COLO829 (cell line): Measurements from ENCODE around the gene DOCK10.

ENCODE experiments used
- DNase-seq: peaks from one replicate; pipeline ENCODE4 v3.0.0; 2012; ENCODE audit warnings: low spot score

Gene DOCK10

GRCh38 chr2:224776795-224777558, 265.3 kb downstream of the DOCK10 start:
- DNase-seq = no peak

- DNase-seq = no peak
These were observed 266.6 kb downstream of the DOCK10 start for GRCh38 chr2:224775647-224776046.

GRCh38 chr2:224774735-224775134, 267.5 kb downstream of the DOCK10 start:
- DNase-seq = no peak

- DNase-seq = no peak
These were observed 269.8 kb downstream of the DOCK10 start for GRCh38 chr2:224772494-224772893.

GRCh38 chr2:224769489-224769888, 272.8 kb downstream of the DOCK10 start:
- no peak for DNase-seq

- DNase-seq = no peak
These were observed 277.6 kb downstream of the DOCK10 start for GRCh38 chr2:224764565-224765236.

- DNase-seq = no peak
These were observed 284.2 kb downstream of the DOCK10 start for GRCh38 chr2:224757934-224758548.

GRCh38 chr2:224753743-224754540, 288.3 kb downstream of the DOCK10 start:
- no peak for DNase-seq

GRCh38 chr2:224751996-224752698, 290.1 kb downstream of the DOCK10 start:
- DNase-seq = no peak

GRCh38 chr2:224749136-224749535, 293.1 kb downstream of the DOCK10 start:
- DNase-seq = no peak

- no peak for DNase-seq
These were observed 294.5 kb downstream of the DOCK10 start for GRCh38 chr2:224747765-224748164.

GRCh38 chr2:224736227-224736626, 306.0 kb downstream of the DOCK10 start:
- no peak for DNase-seq

- no peak for DNase-seq
These were observed 307.3 kb downstream of the DOCK10 start for GRCh38 chr2:224734949-224735348.

- DNase-seq = no peak
These were observed 310.6 kb downstream of the DOCK10 start for GRCh38 chr2:224731665-224732064.

- DNase-seq = no peak
These were observed 312.8 kb downstream of the DOCK10 start for GRCh38 chr2:224729435-224729834.

- DNase-seq = no peak
These were observed 317.9 kb downstream of the DOCK10 start for GRCh38 chr2:224724331-224724730.

GRCh38 chr2:224723586-224724217, 318.6 kb downstream of the DOCK10 start:
- DNase-seq = no peak

- DNase-seq = no peak
These were observed 319.5 kb downstream of the DOCK10 start for GRCh38 chr2:224722770-224723169.

- DNase-seq = no peak
These were observed 320.0 kb downstream of the DOCK10 start for GRCh38 chr2:224722250-224722649.

- DNase-seq = no peak
These were observed 325.3 kb downstream of the DOCK10 start for GRCh38 chr2:224716921-224717320.

- DNase-seq = no peak
These were observed 326.1 kb downstream of the DOCK10 start, which contains the start of gene CCDC195 for GRCh38 chr2:224716201-224716600. TSS of gene CCDC195 (minus strand) at chr2:224716365. CDS start at chr2:224716365, 0 bp downstream.
